Measurements from ENCODE around the gene NF2.

The NF2 gene

GRCh38 chr22:29617922-29618629 is 14.6 kb downstream of the NF2 start:
- no peak overlapping the region for H3K4me3 ChIP-seq (ENCODE audit: severe bottlenecking)
- ATAC-seq (ENCODE audit: low read depth), result peak; percentile 51

GRCh38 chr22:29621761-29622526 is 18.5 kb downstream of the NF2 start:
- Histone ChIP-seq H3K9me3 (ENCODE audit: severe bottlenecking) (no peaks in the 10 kb centered on the region), H3K27me3 (ENCODE audit: insufficient read depth, poor library complexity, severe bottlenecking) (no peaks in the 10 kb centered on the region), H3K4me3 (ENCODE audit: severe bottlenecking) (no peak overlapping the region), H3K4me1 (ENCODE audit: insufficient read depth, poor library complexity, severe bottlenecking) (peaks cover 84% of the 10 kb centered on the region), H3K27ac (ENCODE audit: poor library complexity, severe bottlenecking) (peak overlapping the region; percentile 100), H3K36me3 (ENCODE audit: low read depth) (no peaks in the 10 kb centered on the region)
- TF ChIP-seq, protein P1, sequence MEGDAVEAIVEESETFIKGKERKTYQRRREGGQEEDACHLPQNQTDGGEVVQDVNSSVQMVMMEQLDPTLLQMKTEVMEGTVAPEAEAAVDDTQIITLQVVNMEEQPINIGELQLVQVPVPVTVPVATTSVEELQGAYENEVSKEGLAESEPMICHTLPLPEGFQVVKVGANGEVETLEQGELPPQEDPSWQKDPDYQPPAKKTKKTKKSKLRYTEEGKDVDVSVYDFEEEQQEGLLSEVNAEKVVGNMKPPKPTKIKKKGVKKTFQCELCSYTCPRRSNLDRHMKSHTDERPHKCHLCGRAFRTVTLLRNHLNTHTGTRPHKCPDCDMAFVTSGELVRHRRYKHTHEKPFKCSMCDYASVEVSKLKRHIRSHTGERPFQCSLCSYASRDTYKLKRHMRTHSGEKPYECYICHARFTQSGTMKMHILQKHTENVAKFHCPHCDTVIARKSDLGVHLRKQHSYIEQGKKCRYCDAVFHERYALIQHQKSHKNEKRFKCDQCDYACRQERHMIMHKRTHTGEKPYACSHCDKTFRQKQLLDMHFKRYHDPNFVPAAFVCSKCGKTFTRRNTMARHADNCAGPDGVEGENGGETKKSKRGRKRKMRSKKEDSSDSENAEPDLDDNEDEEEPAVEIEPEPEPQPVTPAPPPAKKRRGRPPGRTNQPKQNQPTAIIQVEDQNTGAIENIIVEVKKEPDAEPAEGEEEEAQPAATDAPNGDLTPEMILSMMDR (IDR thresholded peaks at IDR 0.05; ENCODE audit: poor library complexity, severe bottlenecking), result no peak
- DNase-seq (ENCODE audit: low spot score) (no peak), ATAC-seq (ENCODE audit: low read depth) (peak; percentile 69)

More at GRCh38 chr22:29617922-29618629, 14.6 kb downstream of the NF2 start:
- Histone ChIP-seq H3K27ac (ENCODE audit: poor library complexity, severe bottlenecking) (peak overlapping the region; percentile 100), H3K9me3 (ENCODE audit: severe bottlenecking) (no peaks in the 10 kb centered on the region), H3K36me3 (ENCODE audit: low read depth) (peaks cover 8% of the 10 kb centered on the region; the same call in 1 of the 2 replicates), H3K4me1 (ENCODE audit: insufficient read depth, poor library complexity, severe bottlenecking) (peaks cover 64% of the 10 kb centered on the region), H3K27me3 (ENCODE audit: insufficient read depth, poor library complexity, severe bottlenecking) (no peaks in the 10 kb centered on the region)
- TF ChIP-seq, protein P1 (IDR thresholded peaks at IDR 0.05; ENCODE audit: poor library complexity, severe bottlenecking), result no peak
- DNase-seq (ENCODE audit: low spot score), result no peak

- H3K27me3 ChIP-seq (ENCODE audit: insufficient read depth, poor library complexity, severe bottlenecking), result no peaks in the 10 kb centered on the region
- DNase-seq (ENCODE audit: low spot score), result no peak
- H3K9me3 ChIP-seq (ENCODE audit: severe bottlenecking), result no peaks in the 10 kb centered on the region
- H3K4me1 ChIP-seq (ENCODE audit: insufficient read depth, poor library complexity, severe bottlenecking), result peaks cover 77% of the 10 kb centered on the region
- H3K27ac ChIP-seq (ENCODE audit: poor library complexity, severe bottlenecking), result peak overlapping the region; percentile 100
- H3K4me3 ChIP-seq (ENCODE audit: severe bottlenecking), result no peak overlapping the region
- TF ChIP-seq, protein P1 (IDR thresholded peaks at IDR 0.05; ENCODE audit: poor library complexity, severe bottlenecking), result no peak
- H3K36me3 ChIP-seq (ENCODE audit: low read depth), result no peaks in the 10 kb centered on the region
- ATAC-seq (ENCODE audit: low read depth), result 0 out of 3 replicates have a peak, but pooled peaks have one; percentile 8
Measured at GRCh38 chr22:29623059-29623458, 19.6 kb downstream of the NF2 start.

- Histone ChIP-seq H3K4me1 (ENCODE audit: insufficient read depth, poor library complexity, severe bottlenecking) (peaks cover 71% of the 10 kb centered on the region), H3K27ac (ENCODE audit: poor library complexity, severe bottlenecking) (peak overlapping the region; percentile 100), H3K4me3 (ENCODE audit: severe bottlenecking) (no peak overlapping the region), H3K36me3 (ENCODE audit: low read depth) (no peaks in the 10 kb centered on the region), H3K27me3 (ENCODE audit: insufficient read depth, poor library complexity, severe bottlenecking) (no peaks in the 10 kb centered on the region), H3K9me3 (ENCODE audit: severe bottlenecking) (no peaks in the 10 kb centered on the region)
- TF ChIP-seq, protein P1 (IDR thresholded peaks at IDR 0.05; ENCODE audit: poor library complexity, severe bottlenecking), result no peak
- no peak for DNase-seq (ENCODE audit: low spot score)
- ATAC-seq (ENCODE audit: low read depth), result no peak
Measured at GRCh38 chr22:29623553-29624169, 20.2 kb downstream of the NF2 start.
